ENCODE data around the gene CRY2.

The CRY2 gene

DNA sequence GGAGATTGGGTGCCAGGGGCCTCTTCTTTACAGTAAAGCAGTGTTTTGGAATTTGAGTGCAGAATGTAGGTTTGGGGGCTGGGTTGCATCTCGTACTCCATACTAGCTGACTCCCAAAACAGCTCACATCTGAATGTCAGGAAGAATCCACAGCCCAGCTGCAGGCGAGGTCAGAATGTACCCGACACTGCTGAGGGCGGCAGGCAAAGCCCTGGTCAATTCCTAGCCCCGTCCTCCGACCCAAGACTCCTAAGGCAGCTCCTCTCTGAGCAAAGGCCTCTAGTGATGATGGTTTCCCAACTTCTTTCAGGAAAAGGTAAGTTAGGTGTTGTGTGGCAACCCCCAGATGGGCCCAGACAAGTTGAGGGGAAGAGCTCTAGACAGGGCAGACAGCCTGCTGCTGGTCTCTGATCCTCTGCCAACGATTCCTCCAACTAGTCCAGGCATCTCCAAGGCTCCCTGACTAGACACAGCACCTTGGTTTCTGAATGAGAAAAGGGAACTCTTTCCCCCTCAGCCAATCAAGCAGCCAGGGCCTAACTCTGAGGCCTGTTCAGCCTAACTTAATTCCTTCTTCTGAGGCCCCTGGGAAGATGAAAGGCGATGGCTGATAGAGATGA is 83.8 kb downstream of the CRY2 start:
- no peak for DNase-seq (ENCODE audit: low spot score)

DNA sequence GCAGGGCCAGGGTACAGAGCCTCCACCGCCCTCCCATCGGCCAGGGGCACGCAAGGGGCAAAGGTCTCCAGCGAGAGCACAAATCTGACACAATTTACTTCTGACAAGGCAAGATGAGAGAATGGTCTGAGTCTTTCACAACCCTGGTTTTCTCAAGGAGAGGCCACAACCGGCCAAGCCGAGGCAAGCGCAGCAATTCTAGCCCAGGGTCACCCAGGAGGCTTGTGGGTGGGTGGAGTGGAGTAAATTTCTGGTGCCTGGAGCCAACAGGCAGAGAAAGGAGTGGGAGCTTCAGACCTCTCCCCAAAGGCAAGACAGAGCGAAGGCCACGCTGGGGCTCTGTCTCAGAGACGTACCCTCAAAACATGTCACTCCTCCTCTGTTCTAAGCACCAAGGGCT is 84.5 kb downstream of the CRY2 start:
- DNase-seq (ENCODE audit: low spot score) = no peak

DNA sequence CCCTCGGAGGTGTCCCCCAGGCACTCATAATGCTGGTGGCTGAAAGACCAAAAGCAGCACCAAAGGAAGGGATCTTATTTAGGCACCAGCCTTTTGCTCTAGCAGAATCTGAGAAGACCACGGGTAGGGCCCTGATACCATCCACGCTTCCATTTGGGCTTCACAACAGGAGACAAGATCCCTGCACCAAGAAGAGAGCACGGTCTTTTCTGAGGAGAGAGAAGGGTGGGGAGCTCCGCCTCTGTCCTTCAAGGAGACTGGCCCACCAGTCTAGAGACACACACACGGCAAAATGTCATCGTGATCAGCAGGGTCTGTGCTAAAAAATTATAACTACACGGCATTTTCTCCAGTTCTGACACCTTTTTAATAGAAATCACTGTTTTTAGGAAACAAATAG is 84.9 kb downstream of the CRY2 start:
- DNase-seq (ENCODE audit: low spot score) = no peak

Measured in GM03348 (cell line).